ENCODE measurements around the gene GNG7.

The GNG7 gene

DNA sequence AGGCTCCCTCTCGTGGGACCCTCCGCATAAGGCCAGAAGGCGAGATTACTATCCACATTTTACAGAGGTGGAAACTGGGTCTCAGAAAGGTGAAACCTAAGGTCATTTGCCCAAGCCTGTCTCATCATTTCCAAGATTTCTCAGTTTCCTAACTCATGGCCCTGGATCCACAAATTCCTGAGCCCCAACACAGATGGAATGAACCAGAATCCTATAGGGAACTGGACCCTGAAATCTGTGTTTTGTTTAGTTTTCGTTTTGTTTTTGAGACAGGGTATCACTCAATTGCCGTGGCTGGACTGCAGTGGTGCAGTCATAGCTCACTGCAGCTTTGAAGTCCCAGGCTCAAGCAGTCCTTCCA is 563 bp upstream of the GNG7 start:
- no peak overlapping the region for H3K27ac ChIP-seq
- TF ChIP-seq, protein P1, sequence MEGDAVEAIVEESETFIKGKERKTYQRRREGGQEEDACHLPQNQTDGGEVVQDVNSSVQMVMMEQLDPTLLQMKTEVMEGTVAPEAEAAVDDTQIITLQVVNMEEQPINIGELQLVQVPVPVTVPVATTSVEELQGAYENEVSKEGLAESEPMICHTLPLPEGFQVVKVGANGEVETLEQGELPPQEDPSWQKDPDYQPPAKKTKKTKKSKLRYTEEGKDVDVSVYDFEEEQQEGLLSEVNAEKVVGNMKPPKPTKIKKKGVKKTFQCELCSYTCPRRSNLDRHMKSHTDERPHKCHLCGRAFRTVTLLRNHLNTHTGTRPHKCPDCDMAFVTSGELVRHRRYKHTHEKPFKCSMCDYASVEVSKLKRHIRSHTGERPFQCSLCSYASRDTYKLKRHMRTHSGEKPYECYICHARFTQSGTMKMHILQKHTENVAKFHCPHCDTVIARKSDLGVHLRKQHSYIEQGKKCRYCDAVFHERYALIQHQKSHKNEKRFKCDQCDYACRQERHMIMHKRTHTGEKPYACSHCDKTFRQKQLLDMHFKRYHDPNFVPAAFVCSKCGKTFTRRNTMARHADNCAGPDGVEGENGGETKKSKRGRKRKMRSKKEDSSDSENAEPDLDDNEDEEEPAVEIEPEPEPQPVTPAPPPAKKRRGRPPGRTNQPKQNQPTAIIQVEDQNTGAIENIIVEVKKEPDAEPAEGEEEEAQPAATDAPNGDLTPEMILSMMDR (conservative IDR thresholded peaks at IDR 0.05): no peak

DNA sequence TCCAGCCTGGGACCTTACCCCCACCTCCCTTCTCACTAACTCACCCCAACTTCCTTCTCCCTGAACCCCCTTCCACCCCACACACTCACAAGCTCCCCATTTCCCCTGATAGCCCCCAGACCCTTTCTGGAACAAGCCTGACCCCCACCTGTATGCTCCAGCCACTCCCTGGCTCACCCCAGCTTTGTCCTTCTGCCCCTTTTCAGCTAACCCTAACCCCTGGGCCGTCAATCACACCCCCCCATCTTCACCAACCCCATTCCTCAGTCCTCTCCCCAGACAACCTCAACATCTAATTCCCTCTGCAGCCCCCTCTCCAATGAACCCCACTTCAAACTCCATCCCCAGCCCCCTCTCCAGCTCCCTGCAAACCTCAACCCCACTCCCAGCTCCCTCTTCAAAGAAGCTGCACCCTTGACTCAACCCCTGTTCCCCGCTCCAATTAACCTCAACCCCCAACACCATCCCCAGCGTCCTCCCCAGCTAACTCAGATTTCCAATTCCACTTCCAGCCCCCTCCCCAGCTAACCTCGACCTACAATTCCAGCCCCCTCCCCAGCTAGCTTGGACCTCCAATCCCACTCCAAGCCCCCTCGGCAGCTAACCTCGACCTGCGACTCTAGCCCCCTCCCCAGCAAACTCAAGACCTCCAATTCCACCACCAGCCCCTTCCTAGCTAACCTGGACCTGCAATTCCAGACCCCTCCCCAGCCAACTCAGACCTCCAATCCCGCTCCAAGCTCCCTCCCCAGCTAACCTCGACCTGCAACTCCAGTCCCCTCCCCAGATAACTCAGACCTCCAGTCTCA is 929 bp downstream of the GNG7 start:
- TF ChIP-seq, protein P1 (conservative IDR thresholded peaks at IDR 0.05): no peak
- peak overlapping the region; percentile 51; the same call in 1 of the 2 replicates for H3K27ac ChIP-seq

DNA sequence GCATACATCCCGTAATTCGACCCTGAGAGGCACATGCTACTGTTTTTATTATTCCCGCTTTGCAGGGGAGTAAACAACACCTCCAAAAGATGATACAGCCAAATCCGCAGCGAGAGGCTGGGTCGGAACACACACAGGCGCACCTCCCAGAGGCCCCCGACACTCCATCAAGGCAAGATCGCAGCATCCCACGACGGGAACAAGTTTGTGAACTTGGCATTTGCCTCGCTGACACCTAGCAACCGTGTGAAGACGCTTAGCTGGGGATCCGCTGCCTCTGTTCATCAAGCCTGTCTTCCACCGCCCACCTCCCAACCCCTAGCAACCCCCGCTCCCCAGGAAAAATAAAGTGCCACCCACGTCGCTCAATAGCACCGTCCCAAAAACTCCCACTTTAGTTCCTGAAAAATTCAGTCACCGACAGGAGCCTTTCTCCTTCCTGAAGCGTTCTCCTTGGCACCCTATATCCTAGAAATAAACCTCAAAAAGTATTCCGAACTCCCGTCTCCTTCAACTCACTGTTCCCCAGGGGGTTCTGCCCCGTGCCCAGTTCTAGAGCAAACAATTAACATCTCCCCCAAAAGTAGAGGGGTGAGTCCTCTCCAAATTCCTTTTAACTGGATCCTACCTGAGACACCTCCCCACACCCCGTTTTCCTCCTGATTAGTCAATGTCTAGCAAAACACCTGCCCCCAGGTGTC is 1.7 kb downstream of the GNG7 start:
- TF ChIP-seq, protein P1 (conservative IDR thresholded peaks at IDR 0.05): no peak
- no peak overlapping the region for H3K27ac ChIP-seq

DNA sequence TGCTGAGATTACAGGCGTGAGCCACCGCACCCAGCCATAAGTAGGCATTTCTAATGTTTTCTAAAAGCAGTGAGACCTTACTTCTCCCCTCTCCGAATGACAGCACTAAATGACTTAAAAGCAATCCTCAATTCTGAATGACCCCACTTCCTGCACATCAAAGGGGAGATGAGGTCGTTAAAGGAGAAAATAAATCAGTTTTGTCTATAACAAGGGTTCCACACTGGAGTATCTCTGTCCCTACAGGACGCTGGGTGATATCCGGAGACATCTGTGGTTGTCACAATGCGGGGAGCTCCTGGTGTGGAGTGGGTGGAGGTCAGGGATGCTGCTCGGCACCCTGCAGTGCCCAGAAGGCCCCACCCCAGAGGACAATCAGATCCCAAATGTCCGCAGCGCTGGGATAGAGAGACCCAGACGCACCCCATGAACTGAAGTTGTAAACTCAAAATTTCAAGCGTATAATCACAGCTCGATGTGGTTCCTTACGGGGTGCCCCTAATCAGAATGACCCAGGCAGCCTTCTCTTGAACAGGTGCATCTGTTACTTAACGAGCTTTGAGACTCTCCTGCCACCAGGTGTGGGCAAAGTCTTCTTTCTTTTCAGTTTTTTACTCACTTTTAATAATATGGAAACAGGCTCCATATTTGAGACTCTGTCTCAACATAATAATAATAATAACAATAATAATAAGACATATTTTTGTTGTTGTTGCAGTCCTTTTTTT is 2.9 kb downstream of the GNG7 start:
- TF ChIP-seq, protein P1 (conservative IDR thresholded peaks at IDR 0.05): no peak
- no peak overlapping the region for H3K27ac ChIP-seq

DNA sequence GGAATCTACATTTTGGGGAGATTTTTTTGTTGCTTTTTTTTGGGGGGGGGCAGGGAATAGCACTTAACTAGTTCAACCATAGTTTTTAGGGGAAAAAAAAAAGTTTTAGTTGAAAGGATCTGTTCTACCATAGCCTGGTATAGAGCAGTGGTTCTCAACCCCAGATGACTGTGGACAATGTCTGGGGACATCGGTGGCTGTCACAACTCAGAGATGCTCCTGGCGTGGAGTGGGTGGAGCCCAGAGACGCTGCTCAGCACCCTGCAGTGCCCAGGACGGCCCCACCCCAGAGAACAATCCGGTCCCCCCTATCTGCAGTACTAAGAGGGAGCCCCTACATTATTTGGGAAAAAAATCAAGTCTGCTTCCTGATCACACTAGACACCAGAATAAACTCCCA is 8.3 kb downstream of the GNG7 start:
- TF ChIP-seq, protein P1 (conservative IDR thresholded peaks at IDR 0.05): no peak
- no peak overlapping the region for H3K27ac ChIP-seq

DNA sequence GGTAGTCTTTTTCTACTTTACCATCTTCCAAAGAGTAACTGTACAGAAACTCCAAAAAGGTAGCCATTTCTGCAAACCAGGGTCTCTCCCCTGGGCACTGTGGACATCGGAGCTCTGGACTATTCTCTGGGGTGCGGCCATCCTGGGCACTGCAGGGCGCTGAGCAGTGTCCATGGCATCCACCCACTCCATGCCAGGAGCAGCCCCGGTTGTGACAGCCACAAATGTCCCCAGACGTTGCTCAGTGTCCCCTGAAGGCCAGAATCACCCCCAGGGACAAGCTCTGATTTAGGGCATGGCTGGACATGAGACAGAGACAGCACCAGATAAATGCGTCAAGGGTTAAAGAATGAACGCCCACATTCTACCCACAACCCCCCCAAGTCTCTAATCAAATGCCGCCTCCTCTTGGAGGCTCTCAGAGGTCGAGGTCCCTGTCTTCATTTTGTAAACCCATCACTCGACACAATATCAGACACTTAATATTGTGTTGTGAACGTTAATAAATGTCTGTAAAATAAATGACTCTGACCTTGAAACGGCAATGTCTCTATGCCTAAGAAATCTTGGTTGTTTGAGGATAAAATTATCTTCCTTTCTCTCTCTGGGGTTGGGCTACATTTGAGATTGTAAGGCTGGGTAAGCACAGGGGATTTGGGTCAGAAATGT is 8.9 kb downstream of the GNG7 start:
- no peak overlapping the region for H3K27ac ChIP-seq
- TF ChIP-seq, protein P1 (conservative IDR thresholded peaks at IDR 0.05): no peak

DNA sequence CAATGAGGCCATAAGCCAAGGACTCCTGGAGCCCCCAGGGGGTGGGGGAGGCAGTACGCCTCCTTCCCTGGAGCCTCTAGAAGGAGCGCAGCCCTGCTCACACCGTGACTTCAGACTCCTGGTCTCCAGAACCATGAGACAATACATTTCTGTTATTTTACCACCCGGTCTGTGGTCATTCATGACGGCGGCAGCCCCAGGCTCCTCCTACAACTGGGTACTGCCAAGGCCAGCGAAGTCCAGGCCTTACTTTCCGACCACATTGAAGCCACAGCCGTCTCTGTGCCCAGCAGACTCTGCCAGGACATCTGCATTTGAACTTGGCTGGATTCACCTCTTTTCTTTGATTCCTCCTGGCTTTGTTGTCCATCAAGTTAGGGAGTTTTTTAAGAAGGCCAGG is 10.5 kb downstream of the GNG7 start:
- no peak overlapping the region for H3K27ac ChIP-seq
- TF ChIP-seq, protein P1 (conservative IDR thresholded peaks at IDR 0.05): no peak
